Ovary (tissue), 9 donors: Measurements from ENCODE around the gene TRPC4. TPM values are rescaled to one million over a fixed set of nuclear protein-coding genes. Genes with fewer than 3 reads are reported as not detected.

Experiments used
- DNase-seq, 5 donors: peaks; one replicate each; pipeline ENCODE4 v3.0.0-alpha.2; 2019 to 2020
- H3K27ac ChIP-seq, 2 donors: fragments of 200-600 bp; one replicate each; pipeline versions ENCODE4 v1.5.1 to v1.8.0; 2019 to 2022
- H3K27me3 ChIP-seq: fragments of 200-600 bp; one replicate; pipeline ENCODE4 v1.8.0; 2022
- H3K36me3 ChIP-seq: fragments of 200-600 bp; sonication (generic); one replicate; pipeline ENCODE4 v1.5.1; 2019
- H3K4me1 ChIP-seq: one replicate; pipeline ENCODE4 v1.8.1; 2013; ENCODE audit warnings: mild to moderate bottlenecking, moderate library complexity; ENCODE audit not compliant: insufficient read depth
- H3K4me3 ChIP-seq: fragments of 200-600 bp; sonication (generic); one replicate; pipeline ENCODE4 v1.5.1; 2017
- H3K9me3 ChIP-seq, 2 donors: fragments of 200-600 bp in 1 of 2; sonication (generic) in 1 of 2; one replicate each; pipeline versions ENCODE4 v1.5.1 to v1.8.1; 2013 to 2019; ENCODE audit warnings: mild to moderate bottlenecking in 1 of 2, moderate library complexity in 1 of 2
- CTCF ChIP-seq, 3 donors: fragments of 450-650 bp in 2 of 3; fragments of 200-600 bp in 1 of 3; IDR thresholded peaks; one replicate each; pipeline versions ENCODE4 v1.5.1 to v1.8.0; 2016 to 2022; ENCODE audit warnings: antibody characterized with exemption in 3 of 3, mild to moderate bottlenecking in 1 of 3
- EP300 ChIP-seq: sonication (generic); formaldehyde crosslinking; IDR thresholded peaks from one replicate; pipeline ENCODE4 v1.6.1; 2017; ENCODE audit warnings: antibody characterized with exemption
- POLR2A ChIP-seq: fragments of 450-650 bp; IDR thresholded peaks from one replicate; pipeline ENCODE4 v1.6.1; 2017; ENCODE audit warnings: antibody characterized with exemption, mild to moderate bottlenecking, moderate library complexity
- WGBS, 3 donors: extraction: QIAGEN DNeasy Blood & Tissue Kit in 1 of 3; methylation state at CpG; one replicate each; pipeline versions ENCODE4 v1.1.5 to v1.1.7; 2013 to 2017; 5-methylcytosine and 5-hydroxymethylcytosine counted together
- intact Hi-C, 4 donors: fragments of 100-400 bp; cut with DNase I; formaldehyde crosslinking; loops; one replicate each; pipeline versions ENCODE4 v1.11.0 to v1.15.1; 2022 to 2023
- polyA plus RNA-seq, 2 donors: library from polyadenylated mRNA; stranded (reverse); fragments of 200-250 nt in 1 of 2; fragments of 350-450 nt in 1 of 2; fragmentation: Illumina TruSeq in 1 of 2; extraction: RNeasy Lipid Tissue Mini Kit (QIAGEN cat#74804) in 1 of 2; gene quantifications; one replicate each; pipeline ENCODE4 v1.2.3, GENCODE V29; 2013 to 2014
- total RNA-seq, 7 donors: library from RNA; depleted of rRNA in 2 of 7; stranded (reverse); fragments of >200 nt in 2 of 7; fragmentation: NEBNext Ultra II Directional in 3 of 7; extraction: Animal tissue kit (Norgen Biotek cat#: 25700) in 3 of 7; gene quantifications; one replicate each; pipeline versions ENCODE4 v1.1.0 to v1.2.4, GENCODE V29; 2016 to 2023
- donor health status: DM: no; HTN: no; CAD: no; lungs with moderate emphysema.
- donor health status: DM: no; HTN: no; CAD: no.
- donor health status: Bipolar disorder and iron deficiency.
- donor health status: DM: yes; HTN: yes; CAD: no.
- donor health status: DM: no; HTN: no; CAD: no.
- donor health status: DM: yes; HTN: yes; CAD: no.

TRPC4 gene
- total and polyA plus RNA-seq, 9 donors, result 1.4 to 5.5 (median 3.6) TPM

- Histone ChIP-seq H3K27me3 (no peaks in the 10 kb centered on the region), H3K4me3 (no peak overlapping the region), H3K4me1 (peaks cover 2% of the 10 kb centered on the region), H3K27ac (no peak overlapping the region), H3K36me3 (no peaks in the 10 kb centered on the region), H3K9me3 (no peaks in the 10 kb centered on the region)
- no peak for DNase-seq
- intact Hi-C loops, result no loop called here
- WGBS, 3 donors, result 68 to 85% (median 78%) methylated on average over 4 of the region's 4 CpGs
- TF ChIP-seq CTCF (IDR thresholded peaks at IDR 0.05) (no peak), EP300 (no peak), POLR2A (no peak)
Measured at GRCh38 chr13:37729876-37730275, 139.7 kb downstream of the TRPC4 start.

GRCh38 chr13:37716420-37717195, 153.0 kb downstream of the TRPC4 start:
- H3K9me3 ChIP-seq, result no peaks in the 10 kb centered on the region
- no peak for TF ChIP-seq CTCF (IDR thresholded peaks at IDR 0.05)
- no peak for TF ChIP-seq EP300
- no peak for TF ChIP-seq POLR2A
- peak overlapping the region in 1 of 2 donors; percentile 40 for H3K27ac ChIP-seq
- H3K36me3 ChIP-seq, result no peaks in the 10 kb centered on the region
- intact Hi-C loops, result no loop called here
- no peaks in the 10 kb centered on the region for H3K27me3 ChIP-seq
- WGBS, 3 donors, result 3 to 13% (median 5%) methylated on average over 8 of the region's 8 CpGs
- no peak for DNase-seq
- H3K4me3 ChIP-seq, result no peak overlapping the region
- peaks cover 2% of the 10 kb centered on the region for H3K4me1 ChIP-seq

- Histone ChIP-seq H3K4me3 (no peak overlapping the region), H3K27ac (no peak overlapping the region)
Measured at GRCh38 chr13:37715606-37716015, 154.0 kb downstream of the TRPC4 start.

GRCh38 chr13:37709318-37709717, 160.3 kb downstream of the TRPC4 start:
- H3K4me3 ChIP-seq, result no peak overlapping the region
- no peaks in the 10 kb centered on the region for H3K27me3 ChIP-seq
- H3K36me3 ChIP-seq, result no peaks in the 10 kb centered on the region
- H3K4me1 ChIP-seq, result no peaks in the 10 kb centered on the region
- intact Hi-C loops, result no loop called here
- DNase-seq, result no peak
- no peak for TF ChIP-seq EP300
- no peak for TF ChIP-seq CTCF (IDR thresholded peaks at IDR 0.05)
- TF ChIP-seq POLR2A, result no peak
- no peaks in the 10 kb centered on the region for H3K9me3 ChIP-seq
- no peak overlapping the region for H3K27ac ChIP-seq

More at GRCh38 chr13:37715606-37716015, 154.0 kb downstream of the TRPC4 start:
- no peaks in the 10 kb centered on the region for H3K27me3 ChIP-seq
- intact Hi-C loops, result no loop called here
- no peak for TF ChIP-seq EP300
- TF ChIP-seq CTCF (IDR thresholded peaks at IDR 0.05), result no peak
- no peak for TF ChIP-seq POLR2A
- no peaks in the 10 kb centered on the region for H3K9me3 ChIP-seq
- no peaks in the 10 kb centered on the region for H3K36me3 ChIP-seq
- WGBS, 3 donors, result 40 to 51% (median 40%) methylated on average over 6 of the region's 6 CpGs
- peaks cover 2% of the 10 kb centered on the region for H3K4me1 ChIP-seq
- DNase-seq, result no peak
